GM12878 (cell line): ENCODE data around the gene C19orf81. TPM values are rescaled to one million over a fixed set of nuclear protein-coding genes. Genes with fewer than 3 reads are reported as not detected.

ENCODE experiments used
- ATAC-seq: fragments of 200-7000 bp; cut with Tn5 transposase; 3 replicates; pipeline ENCODE4 v1.9.1; 2020; ENCODE audit warnings: mild to moderate bottlenecking, moderate library complexity
- BruUV-seq: library from RNA; stranded (reverse); fragments of 400-500 nt; replicated peaks from 2 replicates; lab custom pipeline; 2021; lab: Mats Ljungman, UMichigan
- CTCF ChIA-PET: fragments of 300-600 bp; sonication (Branson Sonifier 250); formaldehyde crosslinking; extraction: SDS; loops from one replicate; lab custom pipeline; 2021; ENCODE audit warnings: inconsistent platforms; lab: Yijun Ruan, JAX
- POLR2A ChIA-PET: fragments of 350-600 bp; formaldehyde crosslinking; extraction: SDS; loops from one replicate; lab custom pipeline; 2021; ENCODE audit warnings: inconsistent platforms; lab: Charles Lee
- RAD21 ChIA-PET: fragments of 300-600 bp; sonication (Branson Sonifier 250); formaldehyde crosslinking; loops from one replicate; lab custom pipeline; 2023; ENCODE audit warnings: antibody characterized with exemption; ENCODE audit not compliant: unreplicated experiment; lab: Charles Lee
- SMC1A ChIA-PET: fragments of 300-600 bp; sonication (Branson Sonifier 250); formaldehyde crosslinking; loops from one replicate; lab custom pipeline; 2023; ENCODE audit not compliant: unreplicated experiment, uncharacterized antibody; lab: Charles Lee
- DNase-seq: peaks from one replicate; pipeline ENCODE4 v3.0.0-alpha.2; 2011; ENCODE audit warnings: low read depth, low spot score
- FAIRE-seq: peaks from 3 replicates; lab custom pipeline; 2011; peaks lifted over from hg19 to GRCh38; lab: Jason Lieb, UNC
- H2AFZ ChIP-seq: 2 replicates; pipeline ENCODE4 v1.6.0; 2011; ENCODE audit warnings: low read depth, low read length, control low read depth; ENCODE audit not compliant: control insufficient read depth
- H3K27ac ChIP-seq: 2 replicates; pipeline ENCODE4 v1.5.1; 2011; ENCODE audit warnings: control low read depth; ENCODE audit not compliant: control insufficient read depth, insufficient read depth
- H3K27me3 ChIP-seq, 2 experiments: replicated peaks in 1 of 2; 2 replicates each; pipeline versions ENCODE4 v1.6.0 to v1.6.1; 2011; ENCODE audit warnings: low read length in 1 of 2; ENCODE audit not compliant: control insufficient read depth in 2 of 2, insufficient read depth in 2 of 2
- H3K36me3 ChIP-seq, 2 experiments: 2 replicates each; pipeline ENCODE4 v1.5.1; 2011; ENCODE audit warnings: low read length in 1 of 2; ENCODE audit not compliant: control insufficient read depth in 2 of 2, insufficient read depth in 2 of 2
- H3K4me1 ChIP-seq: 2 replicates; pipeline ENCODE4 v1.6.1; 2011; ENCODE audit warnings: mild to moderate bottlenecking, low read length, moderate library complexity, mixed read lengths; ENCODE audit not compliant: control insufficient read depth, insufficient read depth
- H3K4me2 ChIP-seq: 2 replicates; pipeline ENCODE4 v1.6.0; 2011; ENCODE audit warnings: control low read depth; ENCODE audit not compliant: control insufficient read depth, insufficient read depth
- H3K4me3 ChIP-seq: fragments of 200-600 bp; sonication (generic); 2 replicates; pipeline ENCODE4 v1.5.1; 2016
- H3K79me2 ChIP-seq: 2 replicates; pipeline ENCODE4 v1.6.0; 2011; ENCODE audit warnings: low read length; ENCODE audit not compliant: control insufficient read depth, insufficient read depth
- H3K9ac ChIP-seq: 2 replicates; pipeline ENCODE4 v1.8.0; 2011; ENCODE audit warnings: low read length, control low read depth, mixed read lengths; ENCODE audit not compliant: control insufficient read depth, insufficient read depth
- H3K9me3 ChIP-seq: replicated peaks from 3 replicates; pipeline ENCODE4 v1.5.1; 2011; ENCODE audit warnings: mild to moderate bottlenecking, low read length; ENCODE audit not compliant: control insufficient read depth, insufficient read depth
- H4K20me1 ChIP-seq: 2 replicates; pipeline ENCODE4 v1.6.0; 2011; ENCODE audit not compliant: control insufficient read depth, insufficient read depth
- CTCF ChIP-seq, 3 experiments: IDR thresholded peaks in 2 of 3; conservative IDR thresholded peaks in 1 of 3; 2 replicates each; pipeline ENCODE4 v1.5.1; 2011; ENCODE audit warnings: low read depth in 3 of 3, low read length in 3 of 3, mild to moderate bottlenecking in 3 of 3, control low read depth in 2 of 3, moderate library complexity in 2 of 3, inconsistent platforms in 1 of 3, mixed read lengths in 1 of 3; ENCODE audit not compliant: control insufficient read depth in 2 of 3, insufficient read depth in 1 of 3; ENCODE audit errors: extremely low read depth in 1 of 3
- JUNB ChIP-seq: IDR thresholded peaks from 2 replicates; pipeline ENCODE4 v1.6.1; 2016; ENCODE audit warnings: antibody characterized with exemption, mild to moderate bottlenecking
- LARP7 ChIP-seq: fragments of 450-650 bp; IDR thresholded peaks from 2 replicates; pipeline ENCODE4 v1.6.1; 2017; ENCODE audit warnings: mild to moderate bottlenecking
- MYC ChIP-seq: IDR thresholded peaks from 2 replicates; pipeline ENCODE4 v1.6.1; 2011; ENCODE audit warnings: mild to moderate bottlenecking, low read length, moderate library complexity, inconsistent platforms; ENCODE audit not compliant: insufficient read depth, insufficient replicate concordance, insufficient read length, severe bottlenecking
- NFXL1 ChIP-seq: fragments of 450-650 bp; IDR thresholded peaks from 2 replicates; pipeline ENCODE4 v1.6.1; 2017; ENCODE audit warnings: antibody characterized with exemption, mild to moderate bottlenecking, borderline replicate concordance
- NFYA ChIP-seq: IDR thresholded peaks from 2 replicates; pipeline ENCODE4 v1.6.1; 2011; ENCODE audit warnings: low read depth, mild to moderate bottlenecking, low read length, improper control_type of control experiment, borderline replicate concordance
- NR2F1 ChIP-seq: fragments of 450-650 bp; conservative IDR thresholded peaks from 2 replicates; pipeline ENCODE4 v1.6.1; 2017; ENCODE audit warnings: mild to moderate bottlenecking
- NRF1 ChIP-seq: conservative IDR thresholded peaks from 2 replicates; pipeline ENCODE4 v1.6.1; 2011; ENCODE audit warnings: mild to moderate bottlenecking, low read depth, low read length, improper control_type of control experiment
- POLR2AphosphoS2 ChIP-seq: IDR thresholded peaks from 2 replicates; pipeline ENCODE4 v1.6.1; 2011; ENCODE audit warnings: low read depth, mild to moderate bottlenecking, low read length, improper control_type of control experiment, moderate library complexity
- SMAD1 ChIP-seq: fragments of 450-650 bp; IDR thresholded peaks from 2 replicates; pipeline ENCODE4 v1.6.1; 2018; ENCODE audit warnings: mild to moderate bottlenecking, low read depth; ENCODE audit not compliant: partially characterized antibody
- SP1 ChIP-seq: IDR thresholded peaks from one replicate; pipeline ENCODE4 v1.6.1; 2011; ENCODE audit warnings: low read depth, low read length
- TARDBP ChIP-seq: IDR thresholded peaks from 2 replicates; pipeline ENCODE4 v1.6.1; 2016; ENCODE audit warnings: borderline replicate concordance
- WGBS: methylation state at CpG from one replicate; pipeline ENCODE4 v1.1.6; 2016; ENCODE audit warnings: low lambda C conversion rate; ENCODE audit not compliant: insufficient replicate concordance, insufficient coverage; ENCODE audit errors: missing lambda C conversion rate; 5-methylcytosine and 5-hydroxymethylcytosine counted together
- in situ Hi-C: fragments of 300-500 bp; cut with MboI; formaldehyde crosslinking; loops from 9 replicates; pipeline ENCODE4 v1.14.3; 2018; ENCODE audit warnings: mixed read lengths
- intact Hi-C: fragments of 100-400 bp; cut with micrococcal nuclease; formaldehyde crosslinking; loops from one replicate; pipeline ENCODE4 v1.14.2; 2022; ENCODE audit not compliant: unreplicated experiment
- polyA plus RNA-seq, 11 experiments: library from polyadenylated mRNA; depleted of rRNA in 4 of 11; unstranded in 6 of 11; stranded (reverse) in 5 of 11; fragments of >200 nt; fragmentation: Nextera tagmentation in 4 of 11; fragmentation: Illumina TruSeq in 1 of 11; extraction: Ambion mirVana in 4 of 11; extraction: Trizol in 1 of 11; gene quantifications; 1 replicate in 1 of 11; 2 replicates in 10 of 11; pipeline versions ENCODE4 v1.2.1 to v1.2.3, GENCODE V29; 2011 to 2016; ENCODE audit warnings: inconsistent platforms in 2 of 11, missing spikeins in 2 of 11, low read depth in 1 of 11
- total RNA-seq, 4 experiments: library from RNA; depleted of rRNA in 3 of 4; stranded (reverse); fragments of >200 nt in 3 of 4; fragmentation: Illumina TruSeq in 1 of 4; extraction: Trizol in 1 of 4; gene quantifications; 2 replicates each; pipeline versions ENCODE4 v1.2.1 to v1.2.3, GENCODE V29; 2013 to 2021

C19orf81 gene
- total and polyA plus RNA-seq, 10 of the 15 experiments (the other 5 are each of a cell fraction or from before 2014, with no cell fraction given) = 0.69 TPM; not detected in 9

- no peaks in the 10 kb centered on the region; a peak in 1 of 4 replicates for H3K27me3 ChIP-seq
Observed at GRCh38 chr19:50626795-50627194, 22.4 kb upstream of the C19orf81 start.

More at GRCh38 chr19:50626795-50627194, 22.4 kb upstream of the C19orf81 start:
- no peak overlapping the region for H3K27ac ChIP-seq
- H2AFZ ChIP-seq = no peak overlapping the region
- H3K36me3 ChIP-seq = no peaks in the 10 kb centered on the region
- BruUV-seq = no TSS peak
- no peaks in the 10 kb centered on the region for H4K20me1 ChIP-seq
- FAIRE-seq (no peak), DNase-seq (no peak), ATAC-seq (no peak)
- TF ChIP-seq CTCF (IDR thresholded peaks at IDR 0.05 in 2 of 3, conservative IDR thresholded peaks at IDR 0.05 in 1 of 3; ENCODE audit: control insufficient read depth in 2 of 3, extremely low read depth in 1 of 3, insufficient read depth in 1 of 3, low read depth in 3 of 3, low read length in 3 of 3) = no peak
- TF ChIP-seq NFXL1 = no peak
- no peak for TF ChIP-seq POLR2AphosphoS2
- no peak for TF ChIP-seq NFYA
- no peak for TF ChIP-seq SP1
- no peak for TF ChIP-seq TARDBP
- no peak for TF ChIP-seq NR2F1
- no peak for TF ChIP-seq LARP7
- TF ChIP-seq SMAD1 = no peak
- no peak for TF ChIP-seq JUNB
- TF ChIP-seq NRF1 = no peak
- TF ChIP-seq MYC = no peak
- no peaks in the 10 kb centered on the region for H3K79me2 ChIP-seq
- no peaks in the 10 kb centered on the region for H3K4me1 ChIP-seq
- ChIA-PET POLR2A (no interaction called here), CTCF (interaction anchor here (0.7 kb wide), 1 partner anchor 257 kb away, joined by 4 read pairs; no protein-coding TSS in a partner anchor), RAD21 (no interaction called here), SMC1A (no interaction called here)
- no peak overlapping the region for H3K9ac ChIP-seq
- H3K4me3 ChIP-seq = no peak overlapping the region
- WGBS = 2% methylated on average over 4 of the region's 4 CpGs
- intact Hi-C loops = no loop called here
- no peaks in the 10 kb centered on the region for H3K9me3 ChIP-seq
- in situ Hi-C loops = no loop called here
- no peak overlapping the region for H3K4me2 ChIP-seq
